PC-3 (cell line): ENCODE data around the gene ULBP3. TPM values are rescaled to one million over a fixed set of nuclear protein-coding genes. Genes with fewer than 3 reads are reported as not detected.

Experiments used
- ATAC-seq: fragments of 200-7000 bp; cut with Tn5 transposase; 2 replicates; pipeline ENCODE4 v1.9.1; 2020; ENCODE audit warnings: mild to moderate bottlenecking, moderate library complexity
- BruUV-seq: library from RNA; stranded (reverse); fragments of 400-500 nt; replicated peaks from 2 replicates; lab custom pipeline; 2021; lab: Mats Ljungman, UMichigan
- CTCF ChIA-PET: fragments of 300-600 bp; sonication (Branson Sonifier 250); formaldehyde crosslinking; loops from one replicate; lab custom pipeline; 2022; ENCODE audit warnings: antibody characterized with exemption; lab: Charles Lee
- POLR2A ChIA-PET: fragments of 300-600 bp; sonication (Branson Sonifier 250); formaldehyde crosslinking; loops from one replicate; lab custom pipeline; 2022; ENCODE audit warnings: antibody characterized with exemption; ENCODE audit not compliant: unreplicated experiment; lab: Charles Lee
- DNase-seq: peaks from one replicate; pipeline ENCODE4 v3.0.0-alpha.2; 2015
- H2AFZ ChIP-seq: fragments of 300-600 bp; sonication (generic); 2 replicates; pipeline ENCODE4 v1.6.0; 2016; ENCODE audit warnings: antibody characterized with exemption, low read length
- H3F3A ChIP-seq: fragments of 300-600 bp; sonication (generic); one replicate; pipeline ENCODE4 v1.6.0; 2017; ENCODE audit warnings: antibody characterized with exemption, low read length, control low read depth, mild to moderate bottlenecking; ENCODE audit not compliant: unreplicated experiment
- H3K27ac ChIP-seq: fragments of 300-600 bp; sonication (generic); 2 replicates; pipeline ENCODE4 v1.5.1; 2016; ENCODE audit warnings: mild to moderate bottlenecking, low read length
- H3K27me3 ChIP-seq: fragments of 300-600 bp; sonication (generic); 2 replicates; pipeline ENCODE4 v1.6.1; 2016; ENCODE audit warnings: low read length, mixed read lengths
- H3K36me3 ChIP-seq: fragments of 300-600 bp; sonication (generic); 2 replicates; pipeline ENCODE4 v1.6.1; 2016; ENCODE audit warnings: low read depth, mixed run types, low read length, mixed read lengths
- H3K4me1 ChIP-seq: fragments of 300-600 bp; sonication (generic); 2 replicates; pipeline ENCODE4 v1.5.1; 2016; ENCODE audit warnings: low read length; ENCODE audit not compliant: insufficient read depth
- H3K4me2 ChIP-seq: fragments of 300-600 bp; sonication (generic); 2 replicates; pipeline ENCODE4 v1.6.0; 2016; ENCODE audit warnings: low read length
- H3K4me3 ChIP-seq: fragments of 300-600 bp; sonication (generic); 2 replicates; pipeline ENCODE4 v1.5.1; 2016; ENCODE audit warnings: mild to moderate bottlenecking, low read length, mixed read lengths
- H3K79me2 ChIP-seq: fragments of 300-600 bp; sonication (generic); 2 replicates; pipeline ENCODE4 v1.6.1; 2017; ENCODE audit warnings: low read length, mixed read lengths
- H3K9ac ChIP-seq: fragments of 300-600 bp; sonication (generic); 2 replicates; pipeline ENCODE4 v1.6.0; 2016; ENCODE audit warnings: mild to moderate bottlenecking, low read length
- H3K9me2 ChIP-seq: fragments of 300-600 bp; sonication (generic); replicated peaks from 2 replicates; pipeline ENCODE4 v1.6.1; 2016; ENCODE audit warnings: mixed run types, low read length, mixed read lengths
- H3K9me3 ChIP-seq: fragments of 300-600 bp; sonication (generic); 2 replicates; pipeline ENCODE4 v1.6.1; 2016; ENCODE audit warnings: low read length, mixed read lengths
- H4K20me1 ChIP-seq: fragments of 300-600 bp; sonication (generic); 2 replicates; pipeline ENCODE4 v1.6.1; 2016; ENCODE audit warnings: low read length, mixed read lengths
- CTCF ChIP-seq: fragments of 300-600 bp; sonication (generic); conservative IDR thresholded peaks from 2 replicates; pipeline ENCODE4 v1.5.1; 2017; ENCODE audit warnings: antibody characterized with exemption, low read depth, mild to moderate bottlenecking, low read length
- EZH2 ChIP-seq: fragments of 300-600 bp; sonication (generic); IDR thresholded peaks from one replicate; pipeline ENCODE4 v1.6.1; 2017; ENCODE audit warnings: antibody characterized with exemption, mild to moderate bottlenecking, low read length; ENCODE audit not compliant: unreplicated experiment
- EZH2phosphoT487 ChIP-seq: fragments of 300-600 bp; sonication (generic); IDR thresholded peaks from 2 replicates; pipeline ENCODE4 v1.6.1; 2018; ENCODE audit warnings: mild to moderate bottlenecking, antibody characterized with exemption, low read length, borderline replicate concordance
- intact Hi-C: fragments of 100-400 bp; cut with micrococcal nuclease; formaldehyde crosslinking; loops from 2 replicates; pipeline ENCODE4 v1.9.0; 2023
- total RNA-seq: library from RNA; depleted of rRNA; stranded (reverse); fragments of >200 nt; gene quantifications from 2 replicates; pipeline ENCODE4 v1.2.3, GENCODE V29; 2014

The ULBP3 gene
- total RNA-seq, 1 experiment from 2014 or later = 20.5 TPM

GRCh38 chr6:150070236-150070818 is 1.4 kb upstream of the ULBP3 start:
- DNase-seq (peak; percentile 59), ATAC-seq (no peak)
- Histone ChIP-seq H3K4me2 (no peak overlapping the region), H3K27me3 (no peaks in the 10 kb centered on the region), H3K27ac (no peak overlapping the region), H3K9me2 (no peaks in the 10 kb centered on the region), H3K4me3 (no peak overlapping the region), H3K79me2 (peaks cover 13% of the 10 kb centered on the region), H3K36me3 (no peaks in the 10 kb centered on the region; the same call in 1 of the 2 replicates), H2AFZ (no peak overlapping the region), H3F3A (no peaks in the 10 kb centered on the region), H3K9me3 (no peaks in the 10 kb centered on the region), H3K4me1 (peaks cover 31% of the 10 kb centered on the region), H3K9ac (no peak overlapping the region), H4K20me1 (no peaks in the 10 kb centered on the region)
- CTCF ChIA-PET = interaction anchor here (0.7 to 0.8 kb wide), 3 partner anchors 223 to 745 kb away, joined by 5 to 6 read pairs (median 5); no protein-coding TSS in a partner anchor
- no TSS peak for BruUV-seq
- intact Hi-C loops = loop anchor here (2.0 kb wide), 2 partner anchors 264 to 744 kb away; no protein-coding TSS in a partner anchor
- POLR2A ChIA-PET = no interaction called here
- TF ChIP-seq EZH2phosphoT487 = no peak
- TF ChIP-seq CTCF = no peak
- TF ChIP-seq EZH2 = no peak

GRCh38 chr6:150069706-150070105 is 785 bp upstream of the ULBP3 start:
- CTCF ChIA-PET = no interaction called here
- TF ChIP-seq EZH2 = no peak
- TF ChIP-seq EZH2phosphoT487 = no peak
- no peak for TF ChIP-seq CTCF
- no peaks in the 10 kb centered on the region for H3K9me3 ChIP-seq

GRCh38 chr6:150068151-150068550 is 770 bp downstream of the ULBP3 start:
- TF ChIP-seq EZH2phosphoT487 (no peak), EZH2 (no peak), CTCF (no peak)
- DNase-seq (no peak), ATAC-seq (no peak)
- Histone ChIP-seq H3K36me3 (no peaks in the 10 kb centered on the region; the same call in none of the 2 replicates), H3K4me2 (peak overlapping the region; percentile 94), H2AFZ (peak overlapping the region; percentile 95; the same call in 1 of the 2 replicates), H3K9me2 (no peaks in the 10 kb centered on the region), H3F3A (no peaks in the 10 kb centered on the region), H3K79me2 (peaks cover 13% of the 10 kb centered on the region), H3K9me3 (no peaks in the 10 kb centered on the region), H3K27me3 (no peaks in the 10 kb centered on the region), H3K27ac (no peak overlapping the region), H3K4me1 (peaks cover 31% of the 10 kb centered on the region), H3K4me3 (peak overlapping the region; percentile 92), H4K20me1 (no peaks in the 10 kb centered on the region), H3K9ac (peak overlapping the region; percentile 85)
- intact Hi-C loops = loop anchor here (2.0 kb wide), 2 partner anchors 41 to 63 kb away; no protein-coding TSS in a partner anchor
- POLR2A ChIA-PET = no interaction called here
- CTCF ChIA-PET = no interaction called here
- no TSS peak for BruUV-seq

More at GRCh38 chr6:150069706-150070105, 785 bp upstream of the ULBP3 start:
- Histone ChIP-seq H3K27me3 (no peaks in the 10 kb centered on the region), H3K27ac (no peak overlapping the region), H4K20me1 (no peaks in the 10 kb centered on the region), H2AFZ (no peak overlapping the region), H3K36me3 (no peaks in the 10 kb centered on the region; the same call in none of the 2 replicates), H3F3A (no peaks in the 10 kb centered on the region), H3K4me1 (peaks cover 31% of the 10 kb centered on the region), H3K4me3 (no peak overlapping the region), H3K4me2 (no peak overlapping the region), H3K79me2 (peaks cover 13% of the 10 kb centered on the region), H3K9ac (no peak overlapping the region), H3K9me2 (no peaks in the 10 kb centered on the region)
- intact Hi-C loops = loop anchor here (2.0 kb wide), 4 partner anchors 43 to 745 kb away; no protein-coding TSS in a partner anchor
- no TSS peak for BruUV-seq
- no peak for DNase-seq
- no peak for ATAC-seq
- POLR2A ChIA-PET = no interaction called here
